COLO668 (cell line): ENCODE measurements around the gene LILRB1.
"Not testable (repeated sequence)": the region's sequence is repeated elsewhere in the genome, so short reads cannot be mapped to it uniquely, and the experiment has no call there.

Experiments
- DNase-seq: peaks from one replicate; lab custom pipeline; 2025; ENCODE audit not compliant: unreplicated experiment; lab: John Stamatoyannopoulos, UW

Gene LILRB1

DNA sequence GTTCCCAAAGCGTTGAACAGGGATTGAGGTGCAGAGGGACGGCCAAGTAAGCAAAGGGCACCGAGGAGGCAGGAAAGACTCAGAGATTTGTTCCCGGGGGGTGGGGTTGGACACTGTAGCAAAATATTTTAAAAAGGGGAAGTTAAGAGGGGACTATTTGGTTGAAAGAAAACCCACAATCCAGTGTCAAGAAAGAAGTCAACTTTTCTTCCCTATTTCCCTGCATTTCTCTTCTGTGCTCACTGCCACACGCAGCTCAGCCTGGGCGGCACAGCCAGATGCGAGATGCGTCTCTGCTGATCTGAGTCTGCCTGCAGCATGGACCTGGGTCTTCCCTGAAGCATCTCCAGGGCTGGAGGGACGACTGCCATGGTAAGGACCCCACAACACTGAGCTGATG, at the start of gene LILRB1:
Gene LILRB1 (plus strand): TSS at position 223 of the 400 bp plus-strand sequence. CDS start 590 bp downstream, outside the sequence.
- not testable (repeated sequence) for DNase-seq

DNA sequence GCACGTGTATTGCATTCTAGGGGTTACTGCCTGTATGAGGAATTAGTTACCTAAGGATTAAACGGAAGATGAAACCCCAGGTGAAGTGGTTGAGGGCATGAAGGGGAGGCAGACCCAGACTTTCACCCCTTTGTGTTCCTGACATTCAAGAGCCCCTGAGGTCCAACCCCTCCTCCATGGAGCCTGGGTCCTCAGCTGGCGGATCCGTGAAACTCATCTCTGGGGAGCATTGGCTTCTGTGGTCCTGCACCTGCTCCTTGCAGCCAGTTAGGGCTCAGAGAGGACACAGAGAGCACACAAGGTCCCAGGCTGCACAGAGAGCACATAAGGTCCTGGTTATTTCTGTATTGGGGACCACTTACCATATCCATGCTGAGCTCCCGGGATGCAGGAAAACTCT, 43.9 kb upstream of the LILRB1 start:
- no peak for DNase-seq

DNA sequence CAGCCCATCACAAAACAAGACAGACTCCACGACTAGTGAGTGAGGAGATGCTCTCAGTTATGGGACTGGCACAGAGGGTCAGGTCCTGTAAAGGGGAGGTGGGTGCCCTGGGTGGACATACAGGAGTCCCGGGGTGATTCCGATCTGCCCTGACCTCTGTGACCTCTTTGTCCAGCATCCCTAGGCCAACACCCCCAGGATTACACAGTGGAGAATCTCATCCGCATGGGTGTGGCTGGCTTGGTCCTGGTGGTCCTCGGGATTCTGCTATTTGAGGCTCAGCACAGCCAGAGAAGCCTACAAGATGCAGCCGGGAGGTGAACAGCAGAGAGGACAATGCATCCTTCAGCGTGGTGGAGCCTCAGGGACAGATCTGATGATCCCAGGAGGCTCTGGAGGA, 43.3 kb upstream of the LILRB1 start:
- DNase-seq: no peak

- not testable (repeated sequence) for DNase-seq
These were observed 36.8 kb upstream of the LILRB1 start, which contains the start of gene LILRA1 for GRCh38 chr19:54593445-54593844. LILRA1 (plus strand) TSS chr19:54593632; CDS start chr19:54594245, 613 bp downstream.

- DNase-seq: not testable (repeated sequence)
These were observed 36.2 kb upstream of the LILRB1 start for GRCh38 chr19:54593931-54594626.

- no peak for DNase-seq
These were observed 35.5 kb upstream of the LILRB1 start for GRCh38 chr19:54594737-54595136.

DNA sequence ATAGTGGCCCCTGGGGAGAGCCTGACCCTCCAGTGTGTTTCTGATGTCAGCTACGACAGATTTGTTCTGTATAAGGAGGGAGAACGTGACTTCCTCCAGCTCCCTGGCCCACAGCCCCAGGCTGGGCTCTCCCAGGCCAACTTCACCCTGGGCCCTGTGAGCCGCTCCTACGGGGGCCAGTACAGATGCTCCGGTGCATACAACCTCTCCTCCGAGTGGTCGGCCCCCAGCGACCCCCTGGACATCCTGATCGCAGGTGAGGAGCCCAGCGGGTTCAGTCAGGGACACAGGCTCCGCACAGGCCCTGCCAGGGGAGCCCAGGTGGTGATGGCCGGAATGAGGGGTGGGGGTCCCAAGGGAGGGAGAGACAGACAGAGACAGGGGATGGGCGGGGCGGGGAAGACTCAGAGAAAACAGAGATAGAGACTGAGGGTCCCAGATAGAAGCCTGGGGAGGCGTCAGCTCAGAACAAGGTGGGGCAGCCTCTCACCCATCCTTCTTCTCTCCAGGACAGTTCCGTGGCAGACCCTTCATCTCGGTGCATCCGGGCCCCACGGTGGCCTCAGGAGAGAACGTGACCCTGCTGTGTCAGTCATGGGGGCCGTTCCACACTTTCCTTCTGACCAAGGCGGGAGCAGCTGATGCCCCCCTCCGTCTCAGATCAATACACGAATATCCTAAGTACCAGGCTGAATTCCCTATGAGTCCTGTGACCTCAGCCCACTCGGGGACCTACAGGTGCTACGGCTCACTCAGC, 34.4 kb upstream of the LILRB1 start:
- not testable (repeated sequence) for DNase-seq

GRCh38 chr19:54600212-54600611, 30.1 kb upstream of the LILRB1 start:
- no peak for DNase-seq

GRCh38 chr19:54606230-54606629, 24.1 kb upstream of the LILRB1 start:
- DNase-seq: no peak

DNA sequence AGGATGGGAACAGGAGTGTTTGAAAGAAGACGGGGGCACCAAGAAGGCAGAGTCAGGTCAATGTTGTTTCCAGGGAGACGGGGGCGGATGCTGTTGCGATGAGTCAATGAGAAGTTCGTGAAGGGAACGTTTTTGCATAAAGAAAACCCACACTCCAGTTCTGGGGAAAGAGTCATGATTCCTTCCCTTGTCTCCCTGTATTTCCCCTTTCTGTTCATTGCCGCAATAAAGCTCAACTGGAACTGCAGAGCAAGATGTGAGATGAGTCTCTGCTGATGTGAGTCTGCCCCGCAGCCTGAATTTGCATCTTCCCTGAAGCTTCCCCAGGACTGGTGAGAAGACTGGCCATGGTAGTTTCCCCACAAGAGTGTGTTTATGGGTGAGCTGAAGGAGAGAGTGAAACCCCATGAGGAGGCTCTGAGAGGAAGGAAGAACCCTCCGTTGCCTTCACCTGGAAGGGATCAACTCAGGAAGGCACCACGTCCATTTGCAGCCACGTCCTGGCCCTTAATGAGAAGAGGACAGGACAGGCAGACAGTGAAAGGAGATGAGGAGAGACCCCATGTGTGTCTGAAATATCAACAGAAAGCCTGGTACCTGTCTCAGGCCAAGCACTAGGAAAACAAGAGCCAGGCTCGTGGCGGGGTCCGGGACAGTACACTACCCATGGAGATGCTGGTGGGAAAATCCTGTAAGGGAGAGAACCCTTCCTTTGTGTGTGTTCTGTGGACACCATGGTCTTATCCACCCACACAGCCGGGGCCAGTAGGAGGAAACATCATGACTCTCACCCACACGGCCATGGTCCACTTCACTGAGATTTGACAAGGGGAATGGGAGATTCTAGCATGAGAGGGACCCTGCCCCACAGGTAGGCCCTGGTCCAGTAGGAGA, 23.1 kb upstream of the LILRB1 start:
- no peak for DNase-seq

DNA sequence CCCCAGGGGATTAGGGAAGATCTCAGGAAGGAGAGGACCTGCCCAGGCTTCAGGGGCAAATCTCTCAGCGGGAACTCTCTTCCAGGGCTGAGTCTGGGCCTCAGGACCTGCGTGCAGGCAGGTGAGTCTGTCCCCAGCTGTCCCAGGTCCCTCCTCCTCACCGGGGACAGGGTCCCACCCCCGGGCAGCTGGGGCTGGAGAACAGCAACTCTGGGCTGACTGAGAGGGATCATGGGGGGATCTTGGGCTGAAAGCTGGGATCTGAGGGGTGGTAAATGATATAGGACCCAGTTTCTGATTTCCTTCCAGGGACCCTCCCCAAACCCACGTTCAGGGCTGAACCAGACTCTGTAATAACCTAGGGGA, 22.5 kb upstream of the LILRB1 start:
- no peak for DNase-seq

DNA sequence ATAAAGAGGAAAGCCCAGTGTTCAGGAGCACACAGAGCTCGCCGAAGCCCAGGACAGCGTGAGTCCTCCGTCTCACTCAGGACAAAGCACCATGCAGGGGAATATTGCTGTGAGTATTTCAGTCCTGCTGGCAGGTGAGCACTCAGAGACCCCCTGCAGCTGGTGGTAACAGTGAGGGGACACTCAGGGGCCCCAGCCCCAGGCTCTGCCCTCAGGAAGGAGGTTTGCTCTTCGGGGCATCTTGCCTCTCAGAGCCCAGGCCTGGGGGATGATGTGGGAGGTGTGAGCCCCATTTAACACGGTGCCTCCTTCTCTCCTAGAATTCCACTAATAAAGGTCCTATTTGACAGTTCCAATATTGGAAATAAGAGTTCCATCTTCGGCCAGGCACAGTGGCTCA, 22.1 kb upstream of the LILRB1 start:
- DNase-seq: no peak

DNA sequence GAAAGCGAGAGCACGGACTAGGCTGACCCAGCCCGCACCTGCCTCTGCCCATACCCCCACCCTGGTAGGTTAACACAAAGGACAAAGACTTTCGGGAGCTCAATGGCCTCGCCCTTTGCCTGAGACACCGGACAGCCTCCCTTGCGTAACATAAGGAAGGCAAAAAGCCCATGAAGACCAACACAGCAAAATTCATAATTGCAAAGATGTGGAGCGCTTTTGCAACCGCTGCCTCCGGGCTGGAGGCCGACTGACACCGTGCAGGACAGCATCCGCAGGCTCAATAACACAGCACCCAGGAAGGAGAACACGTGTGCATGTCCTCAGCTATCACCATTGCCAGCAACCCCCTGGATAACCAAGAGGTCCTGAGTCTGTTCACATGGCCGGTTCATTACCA, 21.5 kb upstream of the LILRB1 start:
- no peak for DNase-seq

- DNase-seq: no peak
These were observed 20.9 kb upstream of the LILRB1 start for GRCh38 chr19:54609356-54609791.

DNA sequence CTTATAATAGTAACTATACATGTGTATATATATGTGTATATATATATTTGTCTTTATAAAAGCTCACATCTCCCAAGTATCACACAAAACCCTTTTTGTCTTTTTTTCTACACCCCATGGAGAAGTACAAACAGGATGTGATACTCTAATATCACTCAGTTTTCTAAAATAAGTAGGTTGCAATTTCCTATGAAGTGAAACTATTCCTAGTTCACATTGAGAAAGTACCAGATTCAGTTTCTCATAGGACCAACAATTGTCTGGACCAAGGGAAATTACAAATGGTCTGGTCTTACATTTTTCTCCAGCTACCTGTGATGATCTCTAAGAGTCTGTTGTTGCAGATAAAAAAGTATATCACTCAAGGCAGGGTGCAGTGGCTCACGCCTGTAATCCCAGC, 17.9 kb upstream of the LILRB1 start:
- no peak for DNase-seq

- no peak for DNase-seq
These were observed 15.6 kb upstream of the LILRB1 start for GRCh38 chr19:54614726-54615125.

DNA sequence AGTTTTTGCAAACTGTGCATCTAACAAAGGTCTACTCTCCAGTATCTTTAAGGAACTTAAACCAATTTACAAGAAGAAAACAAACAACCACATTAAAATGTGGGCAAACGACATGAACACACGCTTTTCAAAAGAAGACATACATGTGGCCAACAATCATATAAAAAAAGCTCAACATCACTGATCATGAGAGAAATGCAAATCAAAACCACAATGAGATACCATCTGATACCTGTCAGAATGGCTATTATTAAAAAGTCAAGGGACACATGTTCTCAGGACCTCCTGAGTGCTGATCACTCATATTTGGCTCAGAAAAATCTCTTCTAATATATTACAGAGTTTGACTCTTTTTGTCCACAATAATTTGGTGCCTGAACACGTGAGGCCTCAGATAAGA, 14.2 kb upstream of the LILRB1 start:
- DNase-seq: no peak

- DNase-seq: no peak
These were observed 13.3 kb upstream of the LILRB1 start for GRCh38 chr19:54616821-54617560.

DNA sequence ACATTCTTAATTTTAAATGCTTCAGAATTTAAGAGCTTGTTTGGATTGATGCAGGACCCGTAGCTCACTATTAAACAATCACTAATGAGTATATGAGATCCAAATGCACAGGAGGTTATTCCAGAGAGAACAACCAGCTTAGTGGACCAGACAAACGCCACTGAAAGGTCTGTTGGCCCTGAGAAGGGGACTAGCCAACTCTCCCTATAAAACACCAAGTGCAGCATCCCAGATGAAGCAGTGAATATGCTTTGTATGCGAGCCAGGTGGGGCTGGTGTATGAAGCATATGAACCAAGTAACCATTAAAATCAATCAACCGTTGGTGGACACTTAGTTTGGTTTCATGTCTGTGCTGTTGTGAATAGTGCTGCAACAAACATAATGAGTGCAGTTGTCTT, 9.8 kb upstream of the LILRB1 start:
- no peak for DNase-seq

DNA sequence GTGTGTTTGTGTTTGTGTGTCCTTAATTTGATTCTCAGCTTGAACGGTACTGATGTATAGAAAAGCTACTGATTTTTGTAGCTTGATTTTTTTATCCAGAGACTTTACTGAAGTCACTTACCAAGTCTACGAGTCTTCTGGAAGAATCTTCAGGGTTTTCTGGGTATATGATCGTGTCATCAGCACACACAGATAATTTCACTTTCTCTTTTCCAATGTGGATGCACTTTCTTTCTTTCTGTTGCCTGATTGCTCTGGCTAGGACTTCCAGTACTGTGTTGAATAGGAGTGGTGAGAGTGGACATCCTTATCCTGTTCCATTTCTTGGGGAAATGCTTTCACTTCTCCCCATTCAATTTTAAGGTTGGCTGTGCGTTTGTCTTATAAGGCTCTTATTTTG, 7.9 kb upstream of the LILRB1 start:
- DNase-seq: no peak

DNA sequence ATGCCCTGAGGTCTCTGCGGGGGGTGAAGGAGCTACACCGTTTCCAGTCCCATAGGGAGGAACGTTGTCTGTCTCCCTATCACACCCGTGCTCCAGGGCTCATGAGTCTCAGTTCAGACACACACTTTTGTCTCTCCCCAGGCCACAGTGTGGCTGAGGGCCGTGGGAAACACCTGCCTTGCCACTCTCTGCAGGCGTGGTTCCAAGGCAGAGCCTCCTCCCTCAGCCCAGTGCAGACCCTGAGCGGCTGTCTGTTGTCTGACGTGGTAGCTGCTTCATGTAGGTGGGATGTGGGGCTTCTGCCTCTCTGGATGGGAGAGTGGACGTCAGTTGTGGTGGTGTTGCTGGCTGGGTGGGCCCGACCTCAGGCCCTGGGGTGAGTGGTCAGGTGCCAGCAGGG, 6.0 kb upstream of the LILRB1 start:
- DNase-seq: not testable (repeated sequence)
